Activated CD8-positive, alpha-beta T cell treated with anti-CD3 and anti-CD28 coated beads for 36 hours (primary cell): ENCODE results near the gene ERP27. TPM values are rescaled to one million over a fixed set of nuclear protein-coding genes. Genes with fewer than 3 reads are reported as not detected.

Experiments used
- ATAC-seq: fragments of 200-7000 bp; cut with Tn5 transposase; one replicate; pipeline ENCODE4 v1.10.0; 2021; ENCODE audit warnings: mild to moderate bottlenecking, moderate library complexity
- CTCF ChIA-PET: fragments of 350-600 bp; sonication (Branson Sonifier 250); formaldehyde crosslinking; loops from one replicate; lab custom pipeline; 2021; ENCODE audit warnings: antibody characterized with exemption; lab: Charles Lee
- POLR2A ChIA-PET: fragments of 350-600 bp; sonication (Branson Sonifier 250); formaldehyde crosslinking; loops from one replicate; lab custom pipeline; 2021; ENCODE audit warnings: antibody characterized with exemption; lab: Charles Lee
- DNase-seq: peaks from one replicate; pipeline ENCODE4 v3.0.0-alpha.2; 2020
- H3K27ac Mint-ChIP-seq: one replicate; pipeline ENCODE4 v1.8.0; 2021; ENCODE audit warnings: mild to moderate bottlenecking, mixed read lengths
- H3K27me3 Mint-ChIP-seq: one replicate; pipeline ENCODE4 v1.8.0; 2021; ENCODE audit warnings: mixed read lengths
- H3K36me3 Mint-ChIP-seq: one replicate; pipeline ENCODE4 v1.8.0; 2021; ENCODE audit warnings: low read depth, mixed read lengths
- H3K4me1 Mint-ChIP-seq: one replicate; pipeline ENCODE4 v1.8.0; 2021; ENCODE audit warnings: low read depth, mixed read lengths
- H3K4me3 Mint-ChIP-seq: one replicate; pipeline ENCODE4 v1.8.0; 2021; ENCODE audit warnings: mild to moderate bottlenecking, moderate library complexity, mixed read lengths
- H3K9me3 Mint-ChIP-seq: one replicate; pipeline ENCODE4 v1.8.0; 2021; ENCODE audit warnings: mixed read lengths
- intact Hi-C: fragments of 100-400 bp; cut with micrococcal nuclease; formaldehyde crosslinking; loops from one replicate; pipeline ENCODE4 v1.10.0; 2022
- total RNA-seq, 2 experiments: library from RNA; stranded (reverse); gene quantifications; one replicate each; pipeline ENCODE4 v1.2.3, GENCODE V29; 2021
- TF ChIP-seq, protein P1 (sequence below): fragments of 200-600 bp; IDR thresholded peaks from one replicate; pipeline ENCODE4 v1.8.0; 2022; ENCODE audit warnings: antibody characterized with exemption, mild to moderate bottlenecking

The ERP27 gene
- total RNA-seq, 2 experiments from 2014 or later: 2.3 to 3.4 TPM

DNA sequence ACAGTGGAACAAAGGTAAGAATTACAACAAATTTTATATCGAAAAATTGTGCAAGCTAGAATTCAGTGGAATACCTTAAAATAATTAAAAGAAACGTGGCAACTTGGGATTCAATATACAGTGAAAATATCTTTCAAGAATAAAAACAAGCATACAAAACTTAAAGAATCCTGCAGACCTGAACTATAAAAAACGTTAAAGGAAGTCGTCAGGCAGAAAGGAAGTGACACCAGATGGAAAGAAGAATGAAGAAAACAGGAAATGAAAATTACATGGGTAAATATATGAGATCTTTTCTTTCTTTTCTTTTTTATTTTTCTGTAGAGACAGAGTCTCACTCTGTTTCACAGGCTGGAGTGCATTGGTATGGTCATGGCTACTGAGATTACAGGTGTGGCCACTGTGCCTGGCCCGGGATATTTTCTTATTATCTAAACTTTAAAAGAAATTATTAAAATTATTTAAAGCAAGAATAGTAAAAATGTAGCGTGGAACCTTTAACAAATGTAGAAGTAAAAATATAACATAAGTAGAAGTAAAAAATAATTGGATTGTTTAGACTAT, 57.4 kb downstream of the ERP27 start:
- peaks cover 5% of the 10 kb centered on the region for H3K27me3 Mint-ChIP-seq
- no peak overlapping the region for H3K4me3 Mint-ChIP-seq
- POLR2A ChIA-PET: interaction anchor here (1.2 kb wide), 1 partner anchor 40 kb away, joined by 3 read pairs; no protein-coding TSS in a partner anchor
- H3K9me3 Mint-ChIP-seq: no peaks in the 10 kb centered on the region
- DNase-seq (no peak), ATAC-seq (peak; percentile 19)
- CTCF ChIA-PET: no interaction called here
- H3K27ac Mint-ChIP-seq: peak overlapping the region; percentile 87
- TF ChIP-seq, protein P1, sequence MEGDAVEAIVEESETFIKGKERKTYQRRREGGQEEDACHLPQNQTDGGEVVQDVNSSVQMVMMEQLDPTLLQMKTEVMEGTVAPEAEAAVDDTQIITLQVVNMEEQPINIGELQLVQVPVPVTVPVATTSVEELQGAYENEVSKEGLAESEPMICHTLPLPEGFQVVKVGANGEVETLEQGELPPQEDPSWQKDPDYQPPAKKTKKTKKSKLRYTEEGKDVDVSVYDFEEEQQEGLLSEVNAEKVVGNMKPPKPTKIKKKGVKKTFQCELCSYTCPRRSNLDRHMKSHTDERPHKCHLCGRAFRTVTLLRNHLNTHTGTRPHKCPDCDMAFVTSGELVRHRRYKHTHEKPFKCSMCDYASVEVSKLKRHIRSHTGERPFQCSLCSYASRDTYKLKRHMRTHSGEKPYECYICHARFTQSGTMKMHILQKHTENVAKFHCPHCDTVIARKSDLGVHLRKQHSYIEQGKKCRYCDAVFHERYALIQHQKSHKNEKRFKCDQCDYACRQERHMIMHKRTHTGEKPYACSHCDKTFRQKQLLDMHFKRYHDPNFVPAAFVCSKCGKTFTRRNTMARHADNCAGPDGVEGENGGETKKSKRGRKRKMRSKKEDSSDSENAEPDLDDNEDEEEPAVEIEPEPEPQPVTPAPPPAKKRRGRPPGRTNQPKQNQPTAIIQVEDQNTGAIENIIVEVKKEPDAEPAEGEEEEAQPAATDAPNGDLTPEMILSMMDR: no peak
- H3K36me3 Mint-ChIP-seq: no peaks in the 10 kb centered on the region
- H3K4me1 Mint-ChIP-seq: peaks cover 25% of the 10 kb centered on the region
- intact Hi-C loops: loop anchor here (5.0 kb wide), 1 partner anchor 81 kb away; the partner anchor contains the start of gene ARHGDIB

DNA sequence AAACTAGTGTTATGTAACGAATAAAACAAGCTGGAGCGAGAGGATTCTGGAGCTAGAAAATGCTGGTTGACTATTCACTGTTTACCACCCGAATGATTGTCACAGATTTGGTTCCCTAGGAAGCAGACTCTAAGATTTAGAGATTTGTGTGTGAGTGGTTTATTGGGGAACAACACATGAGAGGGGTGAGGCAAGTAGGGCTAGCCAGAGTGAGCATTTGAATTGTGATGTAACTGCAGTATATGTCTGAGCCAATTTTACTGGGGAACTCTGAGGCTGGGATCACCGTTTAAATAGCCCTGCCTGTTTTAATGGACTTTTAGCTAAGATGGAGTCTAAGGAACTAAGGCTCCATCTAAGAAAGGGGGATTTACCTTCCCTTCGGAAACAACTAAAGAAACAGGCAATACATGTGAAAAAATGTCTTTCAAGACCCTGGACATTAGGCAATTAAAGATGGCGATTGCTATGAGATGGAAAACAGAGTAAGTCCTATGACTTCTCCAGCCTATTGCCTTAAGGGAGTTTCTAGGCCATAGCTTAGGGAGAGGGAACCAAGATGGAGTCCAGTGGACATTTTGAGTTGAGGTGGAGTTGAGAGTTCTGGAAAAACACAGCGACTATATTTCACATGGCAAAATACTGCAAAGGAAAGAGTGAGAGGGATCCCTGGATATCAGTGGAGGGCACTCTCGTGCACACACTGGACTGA, 59.0 kb downstream of the ERP27 start:
- H3K36me3 Mint-ChIP-seq: no peaks in the 10 kb centered on the region
- H3K4me1 Mint-ChIP-seq: peaks cover 13% of the 10 kb centered on the region
- no peak for ATAC-seq
- H3K27ac Mint-ChIP-seq: no peak overlapping the region
- TF ChIP-seq, protein P1: no peak
- no peaks in the 10 kb centered on the region for H3K27me3 Mint-ChIP-seq
- intact Hi-C loops: no loop called here
- no peak for DNase-seq
- ChIA-PET POLR2A (interaction anchor here (0.7 kb wide), 1 partner anchor 89 kb away, joined by 3 read pairs; no protein-coding TSS in a partner anchor), CTCF (interaction anchor here (0.6 to 1.2 kb wide), 2 partner anchors 8 to 10 kb away, joined by 3 to 5 read pairs; no protein-coding TSS in a partner anchor)
- no peak overlapping the region for H3K4me3 Mint-ChIP-seq
- no peaks in the 10 kb centered on the region for H3K9me3 Mint-ChIP-seq

DNA sequence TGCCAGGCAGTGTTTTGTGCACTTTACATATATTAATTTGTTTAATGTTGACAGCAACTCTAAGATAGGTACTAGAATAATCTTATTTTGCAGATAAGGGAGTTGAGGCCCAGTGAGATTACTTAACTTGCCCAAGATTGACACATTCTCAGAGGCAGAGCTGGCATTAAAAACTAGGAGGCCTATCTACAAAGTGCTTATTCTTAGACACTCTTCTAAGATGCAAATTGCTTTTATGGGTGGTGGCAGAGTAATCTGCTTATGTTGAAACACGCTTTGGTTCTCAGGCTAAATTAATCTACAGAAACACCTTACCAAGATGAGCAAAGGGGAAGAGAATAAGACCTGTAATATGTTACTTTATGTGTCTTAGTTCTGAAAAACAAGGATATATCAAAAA, 59.8 kb downstream of the ERP27 start:
- ChIA-PET POLR2A (no interaction called here), CTCF (interaction anchor here (0.6 to 1.2 kb wide), 2 partner anchors 9 kb away, joined by 3 to 5 read pairs; no protein-coding TSS in a partner anchor)
- Mint-ChIP-seq H3K4me1 (peaks cover 11% of the 10 kb centered on the region), H3K27me3 (no peaks in the 10 kb centered on the region), H3K4me3 (no peak overlapping the region), H3K36me3 (no peaks in the 10 kb centered on the region), H3K27ac (no peak overlapping the region), H3K9me3 (no peaks in the 10 kb centered on the region)
- intact Hi-C loops: no loop called here
- TF ChIP-seq, protein P1: no peak
- DNase-seq (no peak), ATAC-seq (no peak)

DNA sequence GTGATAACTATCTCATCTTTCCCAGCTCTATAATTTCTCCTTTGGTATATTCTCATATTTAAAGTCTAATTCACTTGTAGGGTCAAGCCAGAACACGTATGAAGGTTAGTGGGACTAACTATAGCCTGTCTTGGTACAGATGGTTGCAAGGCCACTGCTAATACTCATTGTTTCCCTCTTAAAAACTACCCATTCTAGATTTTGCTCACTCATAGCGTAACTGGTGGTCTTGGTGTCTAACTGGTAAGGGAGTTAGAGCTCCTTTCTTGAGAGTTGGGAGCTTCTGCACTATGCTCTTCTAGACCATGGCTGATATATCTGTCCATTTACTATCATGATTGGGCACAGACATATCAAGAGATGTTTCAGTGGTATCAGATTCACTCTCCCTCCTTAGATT, 61.5 kb downstream of the ERP27 start:
- Mint-ChIP-seq H3K27ac (no peak overlapping the region), H3K27me3 (no peaks in the 10 kb centered on the region), H3K36me3 (no peaks in the 10 kb centered on the region), H3K9me3 (no peaks in the 10 kb centered on the region), H3K4me3 (no peak overlapping the region), H3K4me1 (peaks cover 10% of the 10 kb centered on the region)
- TF ChIP-seq, protein P1: no peak
- DNase-seq (no peak), ATAC-seq (no peak)
- POLR2A ChIA-PET: no interaction called here
- CTCF ChIA-PET: interaction anchor here (0.8 to 1.3 kb wide), 2 partner anchors 17 to 119 kb away, joined by 3 read pairs; no protein-coding TSS in a partner anchor
- intact Hi-C loops: no loop called here

DNA sequence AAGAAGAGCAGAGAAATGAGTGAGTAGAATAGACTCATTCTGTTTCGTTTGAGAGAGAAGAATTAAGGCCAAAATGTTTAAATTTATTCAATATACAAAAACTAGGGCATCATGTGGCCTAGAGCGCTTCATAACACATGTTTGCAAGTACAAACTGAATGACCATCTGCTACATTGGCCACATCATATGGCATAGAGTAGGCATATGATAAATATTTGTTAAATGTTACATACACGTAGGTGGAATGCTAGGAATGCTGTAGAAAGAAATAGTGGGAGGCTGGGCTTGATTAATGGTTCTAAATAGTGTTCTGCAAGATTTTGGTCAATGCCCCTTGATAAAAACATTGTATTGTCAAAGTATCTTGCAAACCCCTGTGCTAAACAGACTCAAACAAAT, 63.5 kb downstream of the ERP27 start:
- Mint-ChIP-seq H3K27me3 (no peaks in the 10 kb centered on the region), H3K9me3 (no peaks in the 10 kb centered on the region), H3K4me3 (no peak overlapping the region), H3K36me3 (no peaks in the 10 kb centered on the region), H3K27ac (no peak overlapping the region), H3K4me1 (peaks cover 1% of the 10 kb centered on the region)
- TF ChIP-seq, protein P1: no peak
- POLR2A ChIA-PET: no interaction called here
- no peak for DNase-seq
- no peak for ATAC-seq
- intact Hi-C loops: no loop called here
- CTCF ChIA-PET: interaction anchor here (1.2 kb wide), 1 partner anchor 21 kb away, joined by 3 read pairs; no protein-coding TSS in a partner anchor
